ENCODE results near the gene MYO1B. TPM values are rescaled to one million over a fixed set of nuclear protein-coding genes. Genes with fewer than 3 reads are reported as not detected.

MYO1B gene
- total and polyA plus RNA-seq, 2 of the 4 experiments (the other 2 are of a cell fraction): 57.2 to 116 TPM

GRCh38 chr2:191374939-191375338, 129.7 kb downstream of the MYO1B start:
- Histone ChIP-seq H4K20me1 (ENCODE audit: insufficient read depth, low read length) (no peaks in the 10 kb centered on the region), H3K9ac (ENCODE audit: low read depth, low read length) (no peak overlapping the region), H3K36me3 (ENCODE audit: control insufficient read depth, insufficient read depth, low read length) (peaks cover 25% of the 10 kb centered on the region), H3K18ac (ENCODE audit: low read depth, low read length) (no peak overlapping the region), H3K27ac (ENCODE audit: insufficient read depth, low read length) (no peak overlapping the region), H3K4me3 (ENCODE audit: insufficient read depth, low read depth, low read length) (no peak overlapping the region), H4K91ac (ENCODE audit: insufficient read depth, low read depth, low read length) (no peak overlapping the region), H3K56ac (ENCODE audit: extremely low read depth, insufficient read depth, low read length) (no peak overlapping the region), H2AK5ac (ENCODE audit: low read depth, low read length) (no peak overlapping the region), H3K27me3 (ENCODE audit: control insufficient read depth, insufficient read depth, low read length) (no peaks in the 10 kb centered on the region), H2BK15ac (ENCODE audit: low read depth, low read length) (no peak overlapping the region), H3K9me3 (ENCODE audit: control insufficient read depth, insufficient read depth, low read length) (no peaks in the 10 kb centered on the region), H3K79me1 (ENCODE audit: low read depth in 1 of 2, low read length in 2 of 2) (peaks cover 15 to 24% of the 10 kb centered on the region in 2 experiments), H4K5ac (ENCODE audit: low read depth, low read length) (no peak overlapping the region), H3K4me2 (ENCODE audit: low read depth, low read length) (no peak overlapping the region), H2AK9ac (replicated peaks; ENCODE audit: low read depth, low read length, poor library complexity) (no peak overlapping the region), H3K14ac (replicated peaks; ENCODE audit: low read depth, low read length) (no peak overlapping the region), H3K9me1 (ENCODE audit: insufficient read depth, low read length) (peaks cover 8% of the 10 kb centered on the region), H2BK20ac (ENCODE audit: low read depth, low read length) (no peak overlapping the region), H3K4ac (ENCODE audit: low read depth, low read length) (no peak overlapping the region), H4K8ac (ENCODE audit: low read depth in 2 of 2, low read length in 2 of 2) (no peak overlapping the region), H2AFZ (replicated peaks; ENCODE audit: low read length, poor library complexity) (no peak overlapping the region), H3K23ac (ENCODE audit: low read depth, low read length) (no peak overlapping the region), H2BK5ac (ENCODE audit: low read depth, low read length, poor library complexity, severe bottlenecking) (peak overlapping the region; percentile 5), H2BK120ac (ENCODE audit: low read depth, low read length) (no peak overlapping the region), H3K4me1 (ENCODE audit: control insufficient read depth, insufficient read depth, low read length) (peaks cover 1% of the 10 kb centered on the region; the same call in 1 of the 2 replicates)
- no TSS peak for BruUV-seq (replicated peaks)
- POLR2A ChIA-PET (ENCODE audit: unreplicated experiment): no interaction called here
- TF ChIP-seq RAD21 (IDR thresholded peaks at IDR 0.05; ENCODE audit: low read length) (no peak), CHD1 (IDR thresholded peaks at IDR 0.05; ENCODE audit: low read depth, low read length) (no peak), RFX5 (IDR thresholded peaks at IDR 0.05; ENCODE audit: low read depth, low read length) (no peak), BHLHE40 (IDR thresholded peaks at IDR 0.05; ENCODE audit: low read depth, low read length) (no peak), CTCF (conservative IDR thresholded peaks at IDR 0.05; ENCODE audit: low read depth, low read length) (no peak), USF2 (IDR thresholded peaks at IDR 0.05; ENCODE audit: low read depth, low read length) (no peak), SMC3 (IDR thresholded peaks at IDR 0.05; ENCODE audit: low read depth, low read length) (no peak), ELK1 (IDR thresholded peaks at IDR 0.05; ENCODE audit: borderline replicate concordance, low read depth, low read length) (no peak), RCOR1 (IDR thresholded peaks at IDR 0.05; ENCODE audit: insufficient replicate concordance, low read length) (no peak), POLR2A (IDR thresholded peaks at IDR 0.05; ENCODE audit: low read depth, low read length) (no peak), MAZ (IDR thresholded peaks at IDR 0.05; ENCODE audit: borderline replicate concordance, low read depth, low read length) (no peak), FOS (IDR thresholded peaks at IDR 0.05; ENCODE audit: low read depth, low read length) (no peak), CEBPB (IDR thresholded peaks at IDR 0.05; ENCODE audit: low read depth, low read length) (no peak), NFE2L2 (IDR thresholded peaks at IDR 0.05; ENCODE audit: low read depth, low read length) (no peak), MXI1 (IDR thresholded peaks at IDR 0.05; ENCODE audit: borderline replicate concordance, low read depth, low read length) (no peak), MAFK (IDR thresholded peaks at IDR 0.05; ENCODE audit: low read depth, low read length) (no peak)
- intact Hi-C loops (cut with micrococcal nuclease) (no loop called here), dilution Hi-C loops (cut with HindIII; ENCODE audit: low sequenced_read_pairs, unreplicated experiment) (no loop called here), in situ Hi-C loops (cut with MboI; ENCODE audit: low sequenced_read_pairs) (no loop called here)
- CTCF ChIA-PET: no interaction called here
- DNase-seq (no peak), ATAC-seq (ENCODE audit: low read depth) (no peak)
- WGBS, 2 experiments (ENCODE audit: extremely low coverage in 2 of 2, insufficient read length in 1 of 2): no CpG with 5 or more reads among the region's 1 CpG

All from IMR-90 (cell line).